ENCODE data around the gene CDX2.

GRCh38 chr13:28001837-28002473, 32.8 kb upstream of the CDX2 start:
- no peak for TF ChIP-seq NR2C2 (IDR thresholded peaks at IDR 0.05; ENCODE audit: borderline replicate concordance, control insufficient read depth, insufficient read length, low read depth)
- TF ChIP-seq JUNB (IDR thresholded peaks at IDR 0.05): no peak
- no peak for TF ChIP-seq NR2F1 (conservative IDR thresholded peaks at IDR 0.05)

Measured in GM12878 (cell line).